HEK293 (cell line): Measurements from ENCODE around the gene ZNF688.

Source experiments
- EGR2 ChIP-seq: fragments of 450-650 bp; formaldehyde crosslinking; IDR thresholded peaks from 2 replicates; pipeline ENCODE4 v1.5.1; 2016; ENCODE audit warnings: low read depth, missing biosample characterization, missing genetic modification characterization
- KLF1 ChIP-seq: fragments of 450-650 bp; formaldehyde crosslinking; IDR thresholded peaks from 2 replicates; pipeline ENCODE4 v1.5.1; 2016; ENCODE audit warnings: missing biosample characterization, missing genetic modification characterization
- MYNN ChIP-seq: fragments of 450-650 bp; formaldehyde crosslinking; IDR thresholded peaks from 2 replicates; pipeline ENCODE4 v1.5.1; 2016; ENCODE audit warnings: missing biosample characterization, missing genetic modification characterization, borderline replicate concordance
- PRDM2 ChIP-seq: fragments of 450-650 bp; formaldehyde crosslinking; IDR thresholded peaks from 2 replicates; pipeline ENCODE4 v1.5.1; 2016; ENCODE audit warnings: missing biosample characterization, missing genetic modification characterization, borderline replicate concordance
- REPIN1 ChIP-seq: fragments of 450-650 bp; formaldehyde crosslinking; IDR thresholded peaks from 2 replicates; pipeline ENCODE4 v1.5.1; 2017; ENCODE audit warnings: missing biosample characterization, missing genetic modification characterization, low read depth
- WT1 ChIP-seq: fragments of 450-650 bp; formaldehyde crosslinking; IDR thresholded peaks from 2 replicates; pipeline ENCODE4 v1.5.1; 2016; ENCODE audit warnings: missing biosample characterization, missing genetic modification characterization
- ZBTB20 ChIP-seq: fragments of 450-650 bp; formaldehyde crosslinking; IDR thresholded peaks from 2 replicates; pipeline ENCODE4 v1.5.1; 2016; ENCODE audit warnings: missing biosample characterization, missing genetic modification characterization
- ZIC2 ChIP-seq: fragments of 450-650 bp; formaldehyde crosslinking; IDR thresholded peaks from 2 replicates; pipeline ENCODE4 v1.5.1; 2016; ENCODE audit warnings: missing biosample characterization, missing genetic modification characterization
- ZNF146 ChIP-seq: fragments of 450-650 bp; formaldehyde crosslinking; IDR thresholded peaks from 2 replicates; pipeline ENCODE4 v1.5.1; 2016; ENCODE audit warnings: missing biosample characterization, missing genetic modification characterization
- ZNF174 ChIP-seq: fragments of 450-650 bp; formaldehyde crosslinking; IDR thresholded peaks from 2 replicates; pipeline ENCODE4 v1.5.0; 2017; ENCODE audit warnings: missing biosample characterization, mild to moderate bottlenecking, missing genetic modification characterization
- ZNF248 ChIP-seq: fragments of 450-650 bp; formaldehyde crosslinking; IDR thresholded peaks from 2 replicates; pipeline ENCODE4 v1.5.1; 2017; ENCODE audit warnings: missing biosample characterization, missing genetic modification characterization
- ZNF280C ChIP-seq: fragments of 450-650 bp; formaldehyde crosslinking; IDR thresholded peaks from 2 replicates; pipeline ENCODE4 v1.5.1; 2016; ENCODE audit warnings: missing biosample characterization, missing genetic modification characterization
- ZNF449 ChIP-seq: fragments of 450-650 bp; formaldehyde crosslinking; IDR thresholded peaks from 2 replicates; pipeline ENCODE4 v1.5.1; 2017; ENCODE audit warnings: missing biosample characterization, mild to moderate bottlenecking, missing genetic modification characterization, moderate library complexity
- ZNF48 ChIP-seq: fragments of 450-650 bp; formaldehyde crosslinking; IDR thresholded peaks from 2 replicates; pipeline ENCODE4 v1.5.1; 2016; ENCODE audit warnings: missing biosample characterization, missing genetic modification characterization
- ZNF510 ChIP-seq: fragments of 450-650 bp; formaldehyde crosslinking; IDR thresholded peaks from 2 replicates; pipeline ENCODE4 v1.5.1; 2018; ENCODE audit warnings: mild to moderate bottlenecking, missing genetic modification characterization, missing biosample characterization; ENCODE audit not compliant: insufficient replicate concordance
- ZNF514 ChIP-seq: fragments of 450-650 bp; formaldehyde crosslinking; IDR thresholded peaks from 2 replicates; pipeline ENCODE4 v1.5.1; 2016; ENCODE audit warnings: missing biosample characterization, missing genetic modification characterization
- ZNF521 ChIP-seq: fragments of 450-650 bp; formaldehyde crosslinking; IDR thresholded peaks from 2 replicates; pipeline ENCODE4 v1.5.1; 2017; ENCODE audit warnings: missing biosample characterization, mild to moderate bottlenecking, missing genetic modification characterization
- ZNF530 ChIP-seq: fragments of 450-650 bp; formaldehyde crosslinking; IDR thresholded peaks from 2 replicates; pipeline ENCODE4 v1.5.1; 2016; ENCODE audit warnings: low read depth, missing biosample characterization, missing genetic modification characterization
- ZNF585B ChIP-seq: fragments of 450-650 bp; formaldehyde crosslinking; IDR thresholded peaks from 2 replicates; pipeline ENCODE4 v1.5.1; 2016; ENCODE audit warnings: missing biosample characterization, missing genetic modification characterization
- ZNF626 ChIP-seq: fragments of 450-650 bp; sonication (Bioruptor Pico); formaldehyde crosslinking; IDR thresholded peaks from 2 replicates; pipeline ENCODE4 v1.5.1; 2018; ENCODE audit warnings: missing biosample characterization, missing genetic modification characterization, inconsistent platforms
- ZNF645 ChIP-seq: fragments of 450-650 bp; formaldehyde crosslinking; IDR thresholded peaks from 2 replicates; pipeline ENCODE4; 2016; ENCODE audit warnings: missing biosample characterization, missing genetic modification characterization
- ZNF660 ChIP-seq: fragments of 450-650 bp; IDR thresholded peaks from 2 replicates; pipeline ENCODE4 v1.5.1; 2018; ENCODE audit warnings: missing biosample characterization, mild to moderate bottlenecking, missing genetic modification characterization
- ZNF664 ChIP-seq: fragments of 450-650 bp; formaldehyde crosslinking; IDR thresholded peaks from 2 replicates; pipeline ENCODE4 v1.5.1; 2016; ENCODE audit warnings: missing biosample characterization, missing genetic modification characterization
- ZNF692 ChIP-seq: fragments of 450-650 bp; formaldehyde crosslinking; IDR thresholded peaks from 2 replicates; pipeline ENCODE4 v1.5.1; 2016; ENCODE audit warnings: missing biosample characterization, missing genetic modification characterization
- ZNF747 ChIP-seq: fragments of 450-650 bp; formaldehyde crosslinking; IDR thresholded peaks from 2 replicates; pipeline ENCODE4 v1.5.1; 2016; ENCODE audit warnings: missing biosample characterization, missing genetic modification characterization
- ZNF843 ChIP-seq: fragments of 450-650 bp; formaldehyde crosslinking; IDR thresholded peaks from 2 replicates; pipeline ENCODE4 v1.5.1; 2016; ENCODE audit warnings: missing biosample characterization, missing genetic modification characterization
- ZSCAN30 ChIP-seq: fragments of 450-650 bp; IDR thresholded peaks from 2 replicates; pipeline ENCODE4 v1.5.1; 2018; ENCODE audit warnings: missing biosample characterization, mild to moderate bottlenecking, missing genetic modification characterization, moderate library complexity
- ZXDB ChIP-seq: fragments of 450-650 bp; formaldehyde crosslinking; IDR thresholded peaks from 2 replicates; pipeline ENCODE4 v1.5.1; 2016; ENCODE audit warnings: missing biosample characterization, missing genetic modification characterization

The ZNF688 gene

GRCh38 chr16:30526823-30527634 is 44.5 kb downstream of the ZNF688 start (continued):
- TF ChIP-seq ZNF449 (tag by site-specific recombination) (peak; percentile 88), ZNF510 (tag by site-specific recombination) (no peak), ZNF843 (tag by site-specific recombination) (peak; percentile 78), ZNF146 (tag by site-specific recombination) (peak; percentile 40; the same call in 1 of the 2 replicates), WT1 (tag by site-specific recombination) (no peak; the same call in 1 of the 2 replicates), ZNF660 (peak; percentile 90), ZNF48 (tag by site-specific recombination) (no peak), ZNF514 (tag by site-specific recombination) (no peak), ZNF521 (no peak), REPIN1 (tag by site-specific recombination) (peak; percentile 82; the same call in 1 of the 2 replicates), PRDM2 (no peak), ZNF530 (no peak), ZNF174 (tag by site-specific recombination) (no peak), ZSCAN30 (tag by site-specific recombination) (peak; percentile 57), KLF1 (tag by site-specific recombination) (peak; percentile 71), ZNF585B (tag by site-specific recombination) (no peak), ZBTB20 (tag by site-specific recombination) (peak; percentile 95), ZNF692 (peak; percentile 86), ZNF747 (tag by site-specific recombination) (no peak), ZNF280C (tag by site-specific recombination) (no peak), ZIC2 (tag by site-specific recombination) (peak; percentile 83), ZNF664 (tag by site-specific recombination) (no peak), ZNF248 (tag by site-specific recombination) (no peak), MYNN (tag by site-specific recombination) (0 out of 2 replicates have a peak, but pooled peaks have one; percentile 43), ZXDB (tag by site-specific recombination) (peak; percentile 89), ZNF645 (tag by site-specific recombination) (no peak), ZNF626 (tag by site-specific recombination) (no peak), EGR2 (peak; percentile 77)
